Heart left ventricle (tissue), 13 donors: Measurements from ENCODE around the gene UBAP1L.

Experiments
- CTCF ChIP-seq, 12 donors: fragments of 200-600 bp; sonication (generic) in 4 of 12; IDR thresholded peaks; one replicate each; pipeline versions ENCODE4 v1.5.0 to v1.8.0; 2018 to 2022; ENCODE audit warnings: antibody characterized with exemption in 12 of 12, mild to moderate bottlenecking in 5 of 12
- POLR2A ChIP-seq, 2 donors: fragments of 450-650 bp; IDR thresholded peaks; one replicate each; pipeline ENCODE4 v1.6.1; 2017; ENCODE audit warnings: antibody characterized with exemption in 2 of 2, mild to moderate bottlenecking in 2 of 2, moderate library complexity in 2 of 2
- donor health status: ischemic (EF 13 %, LVEDD 7.1; RV severe dilation, severe dysfunction).
- donor health status: DM: no; HTN: yes; CAD: no.
- donor health status: DM: no; HTN: no; CAD: no.
- donor health status: ischemic (EF 25% LVEDD 6.9; RV normal size, moderate dysfunction).
- donor health status: ischemic (EF 25% LVEDD 5.7; RV mildly dilated, moderate dysfunction).
- donor health status: ischemic (EF 35%, LVEDD 5.7; RV mildly dilated, moderate dysfunction).
- donor health status: nonischemic (EF 11% LVEDD 7.7; RV severe dilation, severe dysfunction).
- donor health status: DM: yes; HTN: yes; CAD: no.
- donor health status: PGD.
- donor health status: ischemic (EF 29% LVEDD 5.4; RV normal size, mild dysfunction).
- donor health status: nonischemic (EF 23%, LVEDD 6.1; RV moderate dilation, normal function).

DNA sequence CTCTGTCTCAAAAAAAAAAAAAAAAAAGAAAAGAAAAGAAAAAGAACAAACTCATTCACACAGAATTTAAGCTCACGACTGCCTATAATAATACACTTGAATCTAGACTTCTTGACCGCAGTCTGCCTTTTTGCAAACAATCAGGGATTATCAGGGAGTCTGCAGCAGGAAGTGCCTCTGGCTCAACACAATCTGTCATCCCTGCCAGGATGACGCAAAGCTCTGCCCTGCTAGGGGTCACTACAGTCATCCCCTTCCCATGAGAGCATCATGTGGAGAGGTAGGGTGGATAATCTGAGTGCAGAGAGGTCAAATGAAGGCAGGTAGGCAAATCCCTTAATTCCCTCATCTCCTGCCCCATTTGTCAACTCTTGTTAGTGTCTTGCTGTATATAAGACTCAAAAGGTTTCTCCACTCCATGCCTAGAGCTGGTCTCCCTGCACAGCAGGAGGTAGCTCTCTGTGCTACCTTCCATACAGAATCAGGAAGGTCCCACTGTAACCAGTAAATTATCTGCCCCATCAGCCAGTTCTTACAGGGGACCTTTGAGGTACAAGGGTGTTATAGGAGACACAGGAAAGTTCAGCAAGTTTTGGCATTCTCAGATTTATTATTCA lies 4.2 kb downstream of the UBAP1L start:
- TF ChIP-seq CTCF (IDR thresholded peaks at IDR 0.05) (no peak), POLR2A (IDR thresholded peaks at IDR 0.05) (no peak)
